ENCODE measurements around the gene LGALS3BP.

DNA sequence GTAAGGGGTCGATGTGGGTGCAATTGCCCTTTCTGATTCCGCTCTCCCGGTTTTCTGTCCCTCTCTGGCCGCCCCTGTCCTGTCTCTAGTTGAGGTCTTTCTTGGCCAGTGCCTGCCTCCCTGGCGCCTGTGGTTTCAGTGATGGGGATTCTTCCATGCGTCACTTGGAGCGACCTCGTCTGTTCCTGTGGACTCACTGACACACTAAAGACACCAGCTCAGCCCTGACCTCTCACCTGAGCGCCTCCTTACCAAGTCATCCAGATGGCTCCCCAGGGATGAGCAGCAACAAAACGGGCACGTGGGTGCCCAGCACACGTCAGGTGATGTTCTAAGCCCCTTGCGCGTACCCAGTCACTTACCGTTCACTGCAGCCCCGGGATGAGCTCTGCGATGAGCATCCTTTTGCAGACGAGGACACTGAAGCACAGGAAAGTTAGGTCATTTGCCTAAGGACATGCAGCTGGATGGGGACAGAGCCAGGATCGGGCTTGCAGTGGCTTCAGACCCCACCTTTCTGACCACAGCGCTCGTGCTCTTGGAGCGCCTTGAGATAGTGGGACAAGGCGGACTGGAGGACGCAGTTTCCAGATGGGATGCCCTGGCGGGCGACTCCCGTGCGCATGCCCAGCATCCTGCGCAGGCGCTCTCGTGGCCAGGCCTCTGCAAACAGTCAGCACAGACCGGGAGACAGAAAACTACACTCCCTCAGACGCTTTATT lies 11.5 kb upstream of the LGALS3BP start:
- TF ChIP-seq POLR2A (IDR thresholded peaks at IDR 0.05; ENCODE audit: low read depth, low read length) (no peak), RAD21 (IDR thresholded peaks at IDR 0.05; ENCODE audit: low read length) (no peak)
- TF ChIP-seq, protein P1, sequence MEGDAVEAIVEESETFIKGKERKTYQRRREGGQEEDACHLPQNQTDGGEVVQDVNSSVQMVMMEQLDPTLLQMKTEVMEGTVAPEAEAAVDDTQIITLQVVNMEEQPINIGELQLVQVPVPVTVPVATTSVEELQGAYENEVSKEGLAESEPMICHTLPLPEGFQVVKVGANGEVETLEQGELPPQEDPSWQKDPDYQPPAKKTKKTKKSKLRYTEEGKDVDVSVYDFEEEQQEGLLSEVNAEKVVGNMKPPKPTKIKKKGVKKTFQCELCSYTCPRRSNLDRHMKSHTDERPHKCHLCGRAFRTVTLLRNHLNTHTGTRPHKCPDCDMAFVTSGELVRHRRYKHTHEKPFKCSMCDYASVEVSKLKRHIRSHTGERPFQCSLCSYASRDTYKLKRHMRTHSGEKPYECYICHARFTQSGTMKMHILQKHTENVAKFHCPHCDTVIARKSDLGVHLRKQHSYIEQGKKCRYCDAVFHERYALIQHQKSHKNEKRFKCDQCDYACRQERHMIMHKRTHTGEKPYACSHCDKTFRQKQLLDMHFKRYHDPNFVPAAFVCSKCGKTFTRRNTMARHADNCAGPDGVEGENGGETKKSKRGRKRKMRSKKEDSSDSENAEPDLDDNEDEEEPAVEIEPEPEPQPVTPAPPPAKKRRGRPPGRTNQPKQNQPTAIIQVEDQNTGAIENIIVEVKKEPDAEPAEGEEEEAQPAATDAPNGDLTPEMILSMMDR (conservative IDR thresholded peaks at IDR 0.05; ENCODE audit: low read depth, low read length), result no peak
